ENCODE data around the gene KRT6C.
"Not testable (repeated sequence)": the region's sequence is repeated elsewhere in the genome, so short reads cannot be mapped to it uniquely, and the experiment has no call there.

The KRT6C gene

GRCh38 chr12:52499806-52500560 is 26.4 kb upstream of the KRT6C start:
- DNase-seq = no peak

GRCh38 chr12:52498946-52499345 is 25.3 kb upstream of the KRT6C start:
- DNase-seq = no peak

- DNase-seq = no peak
Observed at GRCh38 chr12:52497975-52498374, 24.4 kb upstream of the KRT6C start.

GRCh38 chr12:52496590-52497071 is 23.0 kb upstream of the KRT6C start:
- no peak for DNase-seq

- no peak for DNase-seq
Observed at GRCh38 chr12:52496054-52496453, 22.4 kb upstream of the KRT6C start.

GRCh38 chr12:52495389-52495788 is 21.8 kb upstream of the KRT6C start:
- DNase-seq = no peak

GRCh38 chr12:52494518-52494917 is 20.9 kb upstream of the KRT6C start:
- DNase-seq = no peak

- no peak for DNase-seq
Observed at GRCh38 chr12:52494100-52494499, 20.5 kb upstream of the KRT6C start.

GRCh38 chr12:52493172-52493571 is 19.6 kb upstream of the KRT6C start, which contains the start of gene KRT6A:
Gene KRT6A, minus strand, starts transcription at chr12:52493257. Its CDS starts 69 bp downstream, at chr12:52493188.
- no peak for DNase-seq

GRCh38 chr12:52492405-52492804 is 18.8 kb upstream of the KRT6C start:
- DNase-seq = not testable (repeated sequence)

GRCh38 chr12:52491495-52491894 is 17.9 kb upstream of the KRT6C start:
- DNase-seq = not testable (repeated sequence)

- no peak for DNase-seq
Observed at GRCh38 chr12:52488736-52489135, 15.1 kb upstream of the KRT6C start.

- not testable (repeated sequence) for DNase-seq
Observed at GRCh38 chr12:52487744-52488443, 14.3 kb upstream of the KRT6C start.

- DNase-seq = no peak
Observed at GRCh38 chr12:52487211-52487610, 13.6 kb upstream of the KRT6C start.

GRCh38 chr12:52486166-52487105 is 12.8 kb upstream of the KRT6C start:
- DNase-seq = no peak

- no peak for DNase-seq
Observed at GRCh38 chr12:52480073-52480472, 6.5 kb upstream of the KRT6C start.

- DNase-seq = no peak
Observed at GRCh38 chr12:52477651-52478050, 4.0 kb upstream of the KRT6C start.

GRCh38 chr12:52474212-52474611 is 607 bp upstream of the KRT6C start:
- no peak for DNase-seq

GRCh38 chr12:52469853-52470252 is 3.8 kb downstream of the KRT6C start:
- no peak for DNase-seq

- no peak for DNase-seq
Observed at GRCh38 chr12:52464897-52465296, 8.7 kb downstream of the KRT6C start.

GRCh38 chr12:52461693-52462092 is 11.9 kb downstream of the KRT6C start:
- DNase-seq = no peak

GRCh38 chr12:52458861-52459260 is 14.7 kb downstream of the KRT6C start:
- no peak for DNase-seq

- DNase-seq = no peak
Observed at GRCh38 chr12:52455821-52456220, 17.8 kb downstream of the KRT6C start.

Measured in NCI-H446 treated with DMSO at 0.1 percent for 48 hours (cell line).